GM12878 (cell line): ENCODE results near the gene TXNDC8. TPM values are rescaled to one million over a fixed set of nuclear protein-coding genes. Genes with fewer than 3 reads are reported as not detected.
A peak's percentile ranks its signal among the peaks of the same experiment; 100 is the strongest.

Source experiments
- ATAC-seq: fragments of 200-7000 bp; cut with Tn5 transposase; 3 replicates; pipeline ENCODE4 v1.9.1; 2020; ENCODE audit warnings: mild to moderate bottlenecking, moderate library complexity
- Bru-seq: library from RNA; stranded (reverse); fragments of 400-500 nt; gene quantifications from one replicate; lab custom pipeline; 2021; lab: Mats Ljungman, UMichigan
- BruChase-seq, 2 experiments: library from RNA; stranded (reverse); fragments of 400-500 nt; gene quantifications; one replicate each; lab custom pipeline; 2021; lab: Mats Ljungman, UMichigan
- BruUV-seq: library from RNA; stranded (reverse); fragments of 400-500 nt; replicated peaks from 2 replicates; lab custom pipeline; 2021; lab: Mats Ljungman, UMichigan
- CTCF ChIA-PET: fragments of 300-600 bp; sonication (Branson Sonifier 250); formaldehyde crosslinking; extraction: SDS; loops from one replicate; lab custom pipeline; 2021; ENCODE audit warnings: inconsistent platforms; lab: Yijun Ruan, JAX
- POLR2A ChIA-PET: fragments of 350-600 bp; formaldehyde crosslinking; extraction: SDS; loops from one replicate; lab custom pipeline; 2021; ENCODE audit warnings: inconsistent platforms; lab: Charles Lee
- RAD21 ChIA-PET: fragments of 300-600 bp; sonication (Branson Sonifier 250); formaldehyde crosslinking; loops from one replicate; lab custom pipeline; 2023; ENCODE audit warnings: antibody characterized with exemption; ENCODE audit not compliant: unreplicated experiment; lab: Charles Lee
- SMC1A ChIA-PET: fragments of 300-600 bp; sonication (Branson Sonifier 250); formaldehyde crosslinking; loops from one replicate; lab custom pipeline; 2023; ENCODE audit not compliant: unreplicated experiment, uncharacterized antibody; lab: Charles Lee
- DNase-seq: peaks from one replicate; pipeline ENCODE4 v3.0.0-alpha.2; 2011; ENCODE audit warnings: low read depth, low spot score
- FAIRE-seq: peaks from 3 replicates; lab custom pipeline; 2011; peaks lifted over from hg19 to GRCh38; lab: Jason Lieb, UNC
- H2AFZ ChIP-seq: 2 replicates; pipeline ENCODE4 v1.6.0; 2011; ENCODE audit warnings: low read depth, low read length, control low read depth; ENCODE audit not compliant: control insufficient read depth
- H3K27ac ChIP-seq: 2 replicates; pipeline ENCODE4 v1.5.1; 2011; ENCODE audit warnings: control low read depth; ENCODE audit not compliant: control insufficient read depth, insufficient read depth
- H3K27me3 ChIP-seq, 2 experiments: replicated peaks in 1 of 2; 2 replicates each; pipeline versions ENCODE4 v1.6.0 to v1.6.1; 2011; ENCODE audit warnings: low read length in 1 of 2; ENCODE audit not compliant: control insufficient read depth in 2 of 2, insufficient read depth in 2 of 2
- H3K36me3 ChIP-seq, 2 experiments: 2 replicates each; pipeline ENCODE4 v1.5.1; 2011; ENCODE audit warnings: low read length in 1 of 2; ENCODE audit not compliant: control insufficient read depth in 2 of 2, insufficient read depth in 2 of 2
- H3K4me1 ChIP-seq: 2 replicates; pipeline ENCODE4 v1.6.1; 2011; ENCODE audit warnings: mild to moderate bottlenecking, low read length, moderate library complexity, mixed read lengths; ENCODE audit not compliant: control insufficient read depth, insufficient read depth
- H3K4me2 ChIP-seq: 2 replicates; pipeline ENCODE4 v1.6.0; 2011; ENCODE audit warnings: control low read depth; ENCODE audit not compliant: control insufficient read depth, insufficient read depth
- H3K4me3 ChIP-seq: fragments of 200-600 bp; sonication (generic); 2 replicates; pipeline ENCODE4 v1.5.1; 2016
- H3K79me2 ChIP-seq: 2 replicates; pipeline ENCODE4 v1.6.0; 2011; ENCODE audit warnings: low read length; ENCODE audit not compliant: control insufficient read depth, insufficient read depth
- H3K9ac ChIP-seq: 2 replicates; pipeline ENCODE4 v1.8.0; 2011; ENCODE audit warnings: low read length, control low read depth, mixed read lengths; ENCODE audit not compliant: control insufficient read depth, insufficient read depth
- H3K9me3 ChIP-seq: replicated peaks from 3 replicates; pipeline ENCODE4 v1.5.1; 2011; ENCODE audit warnings: mild to moderate bottlenecking, low read length; ENCODE audit not compliant: control insufficient read depth, insufficient read depth
- H4K20me1 ChIP-seq: 2 replicates; pipeline ENCODE4 v1.6.0; 2011; ENCODE audit not compliant: control insufficient read depth, insufficient read depth
- BACH1 ChIP-seq: fragments of 450-650 bp; IDR thresholded peaks from 2 replicates; pipeline ENCODE4 v1.6.1; 2017; ENCODE audit warnings: mild to moderate bottlenecking, borderline replicate concordance
- CBX3 ChIP-seq: fragments of 200-600 bp; sonication (generic); IDR thresholded peaks from 2 replicates; pipeline ENCODE4 v1.6.1; 2016; ENCODE audit warnings: low read depth, borderline replicate concordance
- ETV6 ChIP-seq, 2 experiments: fragments of 450-650 bp in 1 of 2; IDR thresholded peaks in 1 of 2; conservative IDR thresholded peaks in 1 of 2; 2 replicates each; pipeline ENCODE4 v1.6.1; 2014; ENCODE audit warnings: antibody characterized with exemption in 1 of 2, borderline replicate concordance in 1 of 2, low read depth in 1 of 2, mild to moderate bottlenecking in 1 of 2, moderate library complexity in 1 of 2
- NR2C1 ChIP-seq: fragments of 450-650 bp; IDR thresholded peaks from 2 replicates; pipeline ENCODE4 v1.6.1; 2017; ENCODE audit warnings: antibody characterized with exemption, mild to moderate bottlenecking, moderate library complexity
- SMC3 ChIP-seq: IDR thresholded peaks from 2 replicates; pipeline ENCODE4 v1.6.1; 2011; ENCODE audit warnings: low read length, improper control_type of control experiment, borderline replicate concordance
- YBX1 ChIP-seq: fragments of 450-650 bp; IDR thresholded peaks from 2 replicates; pipeline ENCODE4 v1.6.1; 2016; ENCODE audit warnings: antibody characterized with exemption
- WGBS: methylation state at CpG from one replicate; pipeline ENCODE4 v1.1.6; 2016; ENCODE audit warnings: low lambda C conversion rate; ENCODE audit not compliant: insufficient replicate concordance, insufficient coverage; ENCODE audit errors: missing lambda C conversion rate; 5-methylcytosine and 5-hydroxymethylcytosine counted together
- in situ Hi-C: fragments of 300-500 bp; cut with MboI; formaldehyde crosslinking; loops from 9 replicates; pipeline ENCODE4 v1.14.3; 2018; ENCODE audit warnings: mixed read lengths
- intact Hi-C: fragments of 100-400 bp; cut with micrococcal nuclease; formaldehyde crosslinking; loops from one replicate; pipeline ENCODE4 v1.14.2; 2022; ENCODE audit not compliant: unreplicated experiment
- long read RNA-seq, 2 experiments: library from polyadenylated mRNA; unstranded; transcript quantifications; one replicate each; pipeline ENCODE4 v2.0.0, GENCODE V29; 2019 to 2020
- polyA minus RNA-seq, 3 experiments: library from RNA; depleted of rRNA, polyadenylated mRNA; stranded (reverse); fragments of >200 nt; gene quantifications; 2 replicates each; pipeline ENCODE4 v1.2.3, GENCODE V29; 2011
- polyA plus RNA-seq, 11 experiments: library from polyadenylated mRNA; depleted of rRNA in 4 of 11; unstranded in 6 of 11; stranded (reverse) in 5 of 11; fragments of >200 nt; fragmentation: Nextera tagmentation in 4 of 11; fragmentation: Illumina TruSeq in 1 of 11; extraction: Ambion mirVana in 4 of 11; extraction: Trizol in 1 of 11; gene quantifications; 1 replicate in 1 of 11; 2 replicates in 10 of 11; pipeline versions ENCODE4 v1.2.1 to v1.2.3, GENCODE V29; 2011 to 2016; ENCODE audit warnings: inconsistent platforms in 2 of 11, missing spikeins in 2 of 11, low read depth in 1 of 11
- total RNA-seq, 4 experiments: library from RNA; depleted of rRNA in 3 of 4; stranded (reverse); fragments of >200 nt in 3 of 4; fragmentation: Illumina TruSeq in 1 of 4; extraction: Trizol in 1 of 4; gene quantifications; 2 replicates each; pipeline versions ENCODE4 v1.2.1 to v1.2.3, GENCODE V29; 2013 to 2021
- TF ChIP-seq, protein P1 (sequence below): fragments of 450-650 bp; formaldehyde crosslinking; IDR thresholded peaks from 2 replicates; pipeline ENCODE4 v1.4.0; 2020; ENCODE audit warnings: mild to moderate bottlenecking, moderate library complexity

Gene TXNDC8
- total RNA-seq (2013; cell fraction: nucleolus; rRNA removed), result not detected in 2 replicates
- total RNA-seq (2014; rRNA removed), result not detected in 2 replicates
- total RNA-seq (2014; rRNA removed; fragmentation: Illumina TruSeq; extraction: Trizol), result not detected in 2 replicates
- total RNA-seq (2021), result not detected in 2 replicates
- polyA plus RNA-seq (2011; ENCODE audit: low read depth), result not detected
- polyA plus RNA-seq (2011; rRNA removed), result not detected in 2 replicates
- polyA plus RNA-seq (2011; cell fraction: cytosol; rRNA removed), result not detected in 2 replicates
- not detected in 2 replicates for polyA plus RNA-seq (2011; cell fraction: nucleus; rRNA removed)
- not detected in 2 replicates for polyA plus RNA-seq (2012)
- 0.13 TPM in 1 of 2 replicates, not detected in the other for polyA plus RNA-seq (2014; fragmentation: Illumina TruSeq; extraction: Trizol)
- polyA plus RNA-seq (2014; fragmentation: Nextera tagmentation; extraction: Ambion mirVana), result not detected
- not detected in 2 replicates for polyA plus RNA-seq (2014; rRNA removed)
- not detected for polyA plus RNA-seq (2016; fragmentation: Nextera tagmentation; extraction: Ambion mirVana)
- polyA minus RNA-seq (2011; rRNA and poly(A)+ RNA removed), result not detected in 2 replicates
- polyA minus RNA-seq (2011; cell fraction: cytosol; rRNA and poly(A)+ RNA removed), result not detected in 2 replicates
- polyA minus RNA-seq (2011; cell fraction: nucleus; rRNA and poly(A)+ RNA removed), result not detected in 2 replicates
- Bru-seq, nascent RNA, result percentile 3 among the genes with signal in this experiment
- not detected for BruChase-seq, experiment 1, labeled RNA remaining after a 6-hour chase
- BruChase-seq, experiment 2, labeled RNA remaining after a 2-hour chase, result percentile 3 among the genes with signal in this experiment
- long read RNA-seq, experiment 1, result 0 reads
- long read RNA-seq, experiment 2, result 0 reads

GRCh38 chr9:110337727-110338126 is at the start of gene TXNDC8:
Gene TXNDC8 (minus strand): TSS chr9:110337863.
- BruUV-seq, result no TSS peak
- Histone ChIP-seq H3K27ac (no peak within 1 kb of the TSS), H3K4me1 (peaks cover 4% of the 10 kb centered on the region), H4K20me1 (no peaks in the 10 kb centered on the region), H2AFZ (no peak within 1 kb of the TSS), H3K9ac (no peak within 1 kb of the TSS), H3K4me2 (no peak within 1 kb of the TSS), H3K79me2 (no peaks in the 10 kb centered on the region), H3K36me3 (no peaks in the 10 kb centered on the region), H3K4me3 (no peak within 1 kb of the TSS), H3K27me3 (no peaks in the 10 kb centered on the region), H3K9me3 (no peaks in the 10 kb centered on the region)
- in situ Hi-C loops, result no loop called here
- no peak for FAIRE-seq
- SMC1A ChIA-PET, result no interaction called here
- POLR2A ChIA-PET, result no interaction called here
- DNase-seq, result no peak
- intact Hi-C loops, result no loop called here
- CTCF ChIA-PET, result no interaction called here
- ATAC-seq, result no peak
- RAD21 ChIA-PET, result interaction anchor here (0.5 kb wide), 1 partner anchor 24 kb away, joined by 3 read pairs; no protein-coding TSS in a partner anchor
- no peak for TF ChIP-seq YBX1
- TF ChIP-seq, all 136 proteins: peak for 0
- 5% methylated on average over 1 of the region's 1 CpG for WGBS

- H3K4me2 ChIP-seq, result no peak overlapping the region
These were observed 45.8 kb upstream of the TXNDC8 start for GRCh38 chr9:110383491-110383890.

More at GRCh38 chr9:110383491-110383890, 45.8 kb upstream of the TXNDC8 start:
- no peak overlapping the region for H2AFZ ChIP-seq
- DNase-seq (no peak), ATAC-seq (no peak), FAIRE-seq (no peak)
- in situ Hi-C loops, result no loop called here
- ChIA-PET POLR2A (no interaction called here), RAD21 (no interaction called here), SMC1A (no interaction called here), CTCF (no interaction called here)
- intact Hi-C loops, result no loop called here
- no peak overlapping the region for H3K4me3 ChIP-seq
- H3K9ac ChIP-seq, result no peak overlapping the region
- H3K27me3 ChIP-seq, result no peaks in the 10 kb centered on the region
- 33% methylated on average over 3 of the region's 6 CpGs for WGBS
- TF ChIP-seq, protein P1, sequence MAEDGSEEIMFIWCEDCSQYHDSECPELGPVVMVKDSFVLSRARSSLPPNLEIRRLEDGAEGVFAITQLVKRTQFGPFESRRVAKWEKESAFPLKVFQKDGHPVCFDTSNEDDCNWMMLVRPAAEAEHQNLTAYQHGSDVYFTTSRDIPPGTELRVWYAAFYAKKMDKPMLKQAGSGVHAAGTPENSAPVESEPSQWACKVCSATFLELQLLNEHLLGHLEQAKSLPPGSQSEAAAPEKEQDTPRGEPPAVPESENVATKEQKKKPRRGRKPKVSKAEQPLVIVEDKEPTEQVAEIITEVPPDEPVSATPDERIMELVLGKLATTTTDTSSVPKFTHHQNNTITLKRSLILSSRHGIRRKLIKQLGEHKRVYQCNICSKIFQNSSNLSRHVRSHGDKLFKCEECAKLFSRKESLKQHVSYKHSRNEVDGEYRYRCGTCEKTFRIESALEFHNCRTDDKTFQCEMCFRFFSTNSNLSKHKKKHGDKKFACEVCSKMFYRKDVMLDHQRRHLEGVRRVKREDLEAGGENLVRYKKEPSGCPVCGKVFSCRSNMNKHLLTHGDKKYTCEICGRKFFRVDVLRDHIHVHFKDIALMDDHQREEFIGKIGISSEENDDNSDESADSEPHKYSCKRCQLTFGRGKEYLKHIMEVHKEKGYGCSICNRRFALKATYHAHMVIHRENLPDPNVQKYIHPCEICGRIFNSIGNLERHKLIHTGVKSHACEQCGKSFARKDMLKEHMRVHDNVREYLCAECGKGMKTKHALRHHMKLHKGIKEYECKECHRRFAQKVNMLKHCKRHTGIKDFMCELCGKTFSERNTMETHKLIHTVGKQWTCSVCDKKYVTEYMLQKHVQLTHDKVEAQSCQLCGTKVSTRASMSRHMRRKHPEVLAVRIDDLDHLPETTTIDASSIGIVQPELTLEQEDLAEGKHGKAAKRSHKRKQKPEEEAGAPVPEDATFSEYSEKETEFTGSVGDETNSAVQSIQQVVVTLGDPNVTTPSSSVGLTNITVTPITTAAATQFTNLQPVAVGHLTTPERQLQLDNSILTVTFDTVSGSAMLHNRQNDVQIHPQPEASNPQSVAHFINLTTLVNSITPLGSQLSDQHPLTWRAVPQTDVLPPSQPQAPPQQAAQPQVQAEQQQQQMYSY (CRISPR knock-in tag), result no peak
- no peak for TF ChIP-seq SMC3
- TF ChIP-seq ETV6 (conservative IDR thresholded peaks at IDR 0.05 in 1 of 2, IDR thresholded peaks at IDR 0.05 in 1 of 2; ENCODE audit: borderline replicate concordance in 1 of 2, low read depth in 1 of 2), result no peak
- TF ChIP-seq NR2C1, result no peak
- no peak for TF ChIP-seq BACH1
- no peak for TF ChIP-seq CBX3
- no peaks in the 10 kb centered on the region for H3K9me3 ChIP-seq
- no TSS peak for BruUV-seq
- H3K27ac ChIP-seq, result no peak overlapping the region
- no peaks in the 10 kb centered on the region for H4K20me1 ChIP-seq
- H3K4me1 ChIP-seq, result no peaks in the 10 kb centered on the region
- H3K79me2 ChIP-seq, result no peaks in the 10 kb centered on the region
- H3K36me3 ChIP-seq, result no peaks in the 10 kb centered on the region
